Peyer's patch (tissue), 4 donors: ENCODE results near the gene TGFB2. TPM values are rescaled to one million over a fixed set of nuclear protein-coding genes. Genes with fewer than 3 reads are reported as not detected.

Experiments used
- DNase-seq, 3 donors: peaks; one replicate each; pipeline ENCODE4 v3.0.0-alpha.2; 2017 to 2019
- H3K27ac ChIP-seq, 4 donors: fragments of 200-600 bp; sonication (generic); one replicate each; pipeline ENCODE4 v1.5.1; 2016 to 2019
- H3K27me3 ChIP-seq, 2 donors: fragments of 200-600 bp; sonication (generic); one replicate each; pipeline ENCODE4 v1.5.1; 2019
- H3K36me3 ChIP-seq, 3 donors: fragments of 200-600 bp; sonication (generic); one replicate each; pipeline ENCODE4 v1.5.1; 2016 to 2019
- H3K4me1 ChIP-seq, 4 donors: fragments of 200-600 bp; sonication (generic); one replicate each; pipeline ENCODE4 v1.5.1; 2016 to 2019
- H3K4me3 ChIP-seq, 4 donors: fragments of 200-600 bp; sonication (generic); 1 replicate in 3 of 4; 2 replicates in 1 of 4; pipeline ENCODE4 v1.5.1; 2016 to 2019; ENCODE audit warnings: mild to moderate bottlenecking in 1 of 4
- H3K9me3 ChIP-seq, 4 donors: fragments of 200-600 bp; sonication (generic); one replicate each; pipeline ENCODE4 v1.5.1; 2016 to 2019; ENCODE audit warnings: mild to moderate bottlenecking in 1 of 4
- CTCF ChIP-seq, 6 experiments: fragments of 450-650 bp in 4 of 6; fragments of 200-600 bp in 2 of 6; sonication (generic) in 1 of 6; IDR thresholded peaks; one replicate each; pipeline ENCODE4 v1.5.1; 2017 to 2019; ENCODE audit warnings: antibody characterized with exemption in 6 of 6, mild to moderate bottlenecking in 3 of 6, moderate library complexity in 1 of 6
- POLR2A ChIP-seq, 2 donors: fragments of 450-650 bp; IDR thresholded peaks; one replicate each; pipeline ENCODE4 v1.5.1; 2017; ENCODE audit warnings: antibody characterized with exemption in 2 of 2, mild to moderate bottlenecking in 2 of 2, moderate library complexity in 2 of 2
- total RNA-seq, 4 donors: library from RNA; depleted of rRNA; stranded (reverse); fragments of >200 nt; gene quantifications; one replicate each; pipeline ENCODE4 v1.1.0, GENCODE V29; 2016

TGFB2 gene
- total RNA-seq, 4 donors from 2014 or later, result 0.28 to 1.7 (median 0.54) TPM; not detected in 1

GRCh38 chr1:218411101-218411500, 66.0 kb downstream of the TGFB2 start:
- TF ChIP-seq POLR2A (IDR thresholded peaks at IDR 0.05) (no peak), CTCF (IDR thresholded peaks at IDR 0.05) (no peak)
- DNase-seq, result no peak
- Histone ChIP-seq H3K36me3 (no peaks in the 10 kb centered on the region), H3K9me3 (no peaks in the 10 kb centered on the region), H3K27me3 (no peaks in the 10 kb centered on the region), H3K27ac (no peak overlapping the region), H3K4me1 (no peaks in the 10 kb centered on the region), H3K4me3 (no peak overlapping the region)

- Histone ChIP-seq H3K9me3 (no peaks in the 10 kb centered on the region), H3K4me3 (no peak overlapping the region), H3K27me3 (no peaks in the 10 kb centered on the region), H3K36me3 (no peaks in the 10 kb centered on the region), H3K27ac (no peak overlapping the region), H3K4me1 (no peaks in the 10 kb centered on the region)
- DNase-seq, result no peak
- TF ChIP-seq CTCF (IDR thresholded peaks at IDR 0.05), result no peak
- no peak for TF ChIP-seq POLR2A (IDR thresholded peaks at IDR 0.05)
Measured at GRCh38 chr1:218412171-218412570, 67.0 kb downstream of the TGFB2 start.

GRCh38 chr1:218413179-218413578, 68.0 kb downstream of the TGFB2 start:
- H3K27ac ChIP-seq, result no peak overlapping the region
- no peak for DNase-seq
- H3K36me3 ChIP-seq, result no peaks in the 10 kb centered on the region
- H3K4me3 ChIP-seq, result no peak overlapping the region
- H3K4me1 ChIP-seq, result no peaks in the 10 kb centered on the region
- no peaks in the 10 kb centered on the region for H3K9me3 ChIP-seq
- no peak for TF ChIP-seq POLR2A (IDR thresholded peaks at IDR 0.05)
- no peak for TF ChIP-seq CTCF (IDR thresholded peaks at IDR 0.05)
- no peaks in the 10 kb centered on the region for H3K27me3 ChIP-seq

GRCh38 chr1:218414060-218414728, 69.1 kb downstream of the TGFB2 start:
- H3K27me3 ChIP-seq, result no peaks in the 10 kb centered on the region
- no peak overlapping the region for H3K27ac ChIP-seq
- no peaks in the 10 kb centered on the region for H3K9me3 ChIP-seq
- no peak for TF ChIP-seq POLR2A (IDR thresholded peaks at IDR 0.05)
- TF ChIP-seq CTCF (IDR thresholded peaks at IDR 0.05), result no peak
- DNase-seq, result no peak
- H3K4me3 ChIP-seq, result no peak overlapping the region
- H3K36me3 ChIP-seq, result no peaks in the 10 kb centered on the region
- no peaks in the 10 kb centered on the region for H3K4me1 ChIP-seq

- Histone ChIP-seq H3K4me3 (no peak overlapping the region), H3K36me3 (no peaks in the 10 kb centered on the region), H3K9me3 (no peaks in the 10 kb centered on the region), H3K27me3 (no peaks in the 10 kb centered on the region), H3K4me1 (no peaks in the 10 kb centered on the region), H3K27ac (no peak overlapping the region)
- TF ChIP-seq POLR2A (IDR thresholded peaks at IDR 0.05), result no peak
- no peak for TF ChIP-seq CTCF (IDR thresholded peaks at IDR 0.05)
- DNase-seq, result no peak
Measured at GRCh38 chr1:218415726-218416125, 70.6 kb downstream of the TGFB2 start.

- TF ChIP-seq POLR2A (IDR thresholded peaks at IDR 0.05), result no peak
- no peak for TF ChIP-seq CTCF (IDR thresholded peaks at IDR 0.05)
Measured at GRCh38 chr1:218421531-218421930, 76.4 kb downstream of the TGFB2 start.

More at GRCh38 chr1:218421531-218421930, 76.4 kb downstream of the TGFB2 start:
- no peak overlapping the region for H3K4me3 ChIP-seq
- H3K36me3 ChIP-seq, result no peaks in the 10 kb centered on the region
- H3K4me1 ChIP-seq, result no peaks in the 10 kb centered on the region
- H3K27ac ChIP-seq, result no peak overlapping the region
- DNase-seq, result no peak
- no peaks in the 10 kb centered on the region for H3K27me3 ChIP-seq
- H3K9me3 ChIP-seq, result no peaks in the 10 kb centered on the region
